Transverse colon (tissue), 4 donors: Measurements from ENCODE around the gene ENHO.

ENCODE experiments used
- CTCF ChIP-seq, 5 experiments: fragments of 200-600 bp in 3 of 5; fragments of 450-650 bp in 2 of 5; sonication (generic) in 3 of 5; IDR thresholded peaks; 1 replicate in 2 of 5; 2 replicates in 3 of 5; pipeline ENCODE4 v1.5.1; 2016 to 2017; ENCODE audit warnings: antibody characterized with exemption in 5 of 5, inconsistent platforms in 3 of 5, mild to moderate bottlenecking in 2 of 5, moderate library complexity in 1 of 5
- EP300 ChIP-seq: sonication (generic); formaldehyde crosslinking; IDR thresholded peaks from one replicate; pipeline ENCODE4 v1.6.1; 2017; ENCODE audit warnings: antibody characterized with exemption, low read depth
- POLR2A ChIP-seq: fragments of 450-650 bp; IDR thresholded peaks from one replicate; pipeline ENCODE4 v1.6.1; 2016; ENCODE audit warnings: antibody characterized with exemption, mild to moderate bottlenecking, moderate library complexity
- POLR2AphosphoS5 ChIP-seq, 3 donors: sonication (generic); formaldehyde crosslinking; IDR thresholded peaks; one replicate each; pipeline ENCODE4 v1.6.1; 2016; ENCODE audit warnings: antibody characterized with exemption in 3 of 3

- TF ChIP-seq CTCF (IDR thresholded peaks at IDR 0.05) (no peak), EP300 (no peak), POLR2A (no peak), POLR2AphosphoS5 (IDR thresholded peaks at IDR 0.05) (no peak)
Observed at GRCh38 chr9:34545497-34545896, 22.7 kb upstream of the ENHO start.
